Activated CD4-positive, CD25-positive, alpha-beta regulatory T cell (primary cell): ENCODE data around the gene ROBO2.

Experiments used
- DNase-seq, 4 experiments: peaks; one replicate each; lab custom pipeline; 2025; lab: John Stamatoyannopoulos, UW

ROBO2 gene

DNA sequence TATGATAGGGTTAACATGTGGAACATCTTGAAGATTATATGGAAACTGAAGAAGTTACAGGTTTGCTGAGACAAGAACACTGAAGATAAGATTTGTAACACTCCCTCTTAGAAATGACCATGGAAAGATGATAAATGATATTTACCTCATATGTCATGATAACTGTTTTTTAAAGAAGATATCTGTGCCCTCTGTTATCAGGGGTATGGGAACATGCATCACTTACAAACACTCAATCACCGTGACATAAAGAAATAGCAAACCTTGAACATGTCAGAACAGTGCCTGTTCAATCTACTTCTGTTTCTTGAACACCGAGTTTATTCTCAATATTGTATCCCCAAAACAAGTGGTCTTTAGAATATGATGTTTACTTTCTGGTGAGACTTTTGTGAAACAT is 149.4 kb downstream of the ROBO2 start:
- DNase-seq, result no peak

DNA sequence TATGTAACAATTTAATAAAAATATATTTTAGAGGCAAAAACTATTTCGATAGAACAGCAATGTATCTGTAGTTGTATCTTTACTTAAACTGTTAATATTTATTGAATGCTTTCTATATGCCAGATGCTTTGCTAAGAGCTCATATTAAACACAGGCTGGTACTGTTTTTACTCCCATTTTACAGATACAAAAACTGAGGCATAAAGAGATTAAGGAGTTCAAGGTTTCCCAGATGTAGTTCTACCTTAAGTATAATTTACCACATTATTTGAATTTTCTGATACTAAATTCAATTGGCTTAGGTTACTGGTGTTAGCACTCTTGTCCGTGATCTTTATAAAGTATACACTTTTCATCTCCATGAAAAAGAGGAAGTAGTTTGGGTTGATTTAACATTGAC is 149.8 kb downstream of the ROBO2 start:
- no peak for DNase-seq

DNA sequence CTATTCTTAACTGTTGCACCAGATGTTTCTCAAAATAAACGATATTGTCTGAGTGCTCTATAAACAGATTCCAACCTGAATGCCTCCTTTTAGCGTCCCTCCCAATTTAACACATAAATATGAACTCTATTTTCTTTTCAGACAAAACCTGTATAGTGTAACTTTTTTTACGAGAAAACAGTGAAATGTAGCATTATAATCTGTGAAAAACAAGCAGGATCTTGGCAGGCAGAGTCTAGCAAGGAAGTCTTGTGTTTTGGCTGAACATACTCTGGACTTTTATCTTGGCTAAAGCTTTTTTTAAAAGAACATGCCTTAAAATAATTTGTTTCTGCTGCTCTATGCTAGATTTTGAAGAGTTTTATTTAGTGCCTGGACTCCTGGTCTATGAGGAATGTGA is 150.5 kb downstream of the ROBO2 start:
- DNase-seq, result no peak

DNA sequence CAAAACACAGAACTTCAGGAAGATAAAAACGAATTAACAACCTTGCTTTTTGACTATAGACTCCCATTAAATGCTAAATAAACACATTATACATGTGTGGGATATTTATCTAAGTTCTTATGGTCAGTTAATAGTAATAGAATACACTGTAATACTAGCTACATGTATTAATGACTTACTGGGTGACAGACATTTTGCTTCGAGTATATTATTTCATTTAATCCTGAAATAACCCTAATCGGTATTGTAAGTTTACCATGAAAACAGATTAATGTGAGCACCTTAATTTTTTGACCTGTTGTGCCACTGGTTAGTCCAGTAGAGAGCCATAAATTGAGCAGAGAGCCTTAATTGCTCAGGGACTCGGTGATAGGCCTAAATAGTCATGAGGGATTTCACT is 151.1 kb downstream of the ROBO2 start:
- no peak for DNase-seq

- no peak for DNase-seq
Observed at GRCh38 chr3:77191640-77192039, 151.7 kb downstream of the ROBO2 start.

GRCh38 chr3:77195766-77196545 is 156.1 kb downstream of the ROBO2 start:
- DNase-seq, result no peak

DNA sequence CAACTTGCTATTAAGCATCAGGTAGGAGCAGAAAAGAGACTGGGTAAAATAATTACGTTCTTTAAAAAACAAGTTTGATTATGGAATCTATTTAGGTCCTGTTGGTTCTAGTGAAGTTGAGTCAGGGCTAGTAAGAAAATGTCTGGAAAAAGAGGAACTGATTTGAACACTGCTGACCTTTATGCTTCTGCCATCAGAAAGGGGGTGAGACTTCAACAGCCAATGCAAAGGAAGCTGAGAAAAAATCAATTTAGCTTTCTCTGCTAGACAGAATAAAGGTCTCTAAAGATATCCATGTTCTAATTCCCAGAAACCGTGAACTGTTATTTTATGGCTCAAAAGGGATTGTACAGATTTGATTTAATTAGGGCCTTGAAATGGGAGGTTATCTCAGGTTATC is 157.5 kb downstream of the ROBO2 start:
- no peak for DNase-seq

GRCh38 chr3:77203851-77204250 is 164.0 kb downstream of the ROBO2 start:
- DNase-seq, result no peak

DNA sequence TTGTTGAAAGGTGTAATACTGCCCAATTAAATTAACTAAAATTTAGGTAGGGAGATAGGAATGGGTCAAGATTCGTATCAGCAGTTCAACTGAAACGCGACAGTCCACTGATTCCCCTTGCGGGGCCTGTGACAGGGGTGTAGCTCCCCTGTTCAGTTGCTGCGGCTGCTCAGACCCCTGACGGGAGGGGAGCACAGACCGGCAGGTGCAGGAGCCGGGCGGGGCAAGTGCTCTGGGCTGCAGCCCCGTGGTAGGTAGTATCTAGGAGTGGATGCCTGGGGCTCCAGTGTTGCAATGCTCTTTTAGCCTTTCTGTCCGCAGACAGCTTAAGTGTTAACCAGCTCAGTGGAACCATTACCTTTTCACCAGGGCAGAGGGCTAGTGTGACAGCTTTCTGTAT is 164.9 kb downstream of the ROBO2 start:
- DNase-seq, result no peak

DNA sequence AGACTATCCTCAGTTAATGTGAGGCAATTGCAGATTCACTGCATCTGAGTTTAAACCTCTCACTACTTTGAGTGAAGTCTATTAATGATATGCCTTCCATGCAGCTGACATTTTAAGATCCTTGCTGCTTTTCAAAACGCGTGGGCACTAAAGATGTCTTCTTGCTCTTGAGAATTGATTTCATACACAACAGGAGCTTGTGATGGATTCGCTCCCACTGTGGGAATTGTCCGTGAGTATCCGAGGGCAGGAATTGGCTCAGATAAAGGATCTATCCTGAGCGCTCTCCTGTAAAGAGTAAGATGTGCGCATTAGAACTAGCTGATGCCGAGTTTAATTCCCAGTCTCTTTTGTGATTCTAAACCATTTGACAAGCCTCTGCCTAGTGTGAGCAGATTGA is 167.9 kb downstream of the ROBO2 start:
- DNase-seq, result no peak

GRCh38 chr3:77222701-77223100 is 182.8 kb downstream of the ROBO2 start:
- DNase-seq, result no peak

DNA sequence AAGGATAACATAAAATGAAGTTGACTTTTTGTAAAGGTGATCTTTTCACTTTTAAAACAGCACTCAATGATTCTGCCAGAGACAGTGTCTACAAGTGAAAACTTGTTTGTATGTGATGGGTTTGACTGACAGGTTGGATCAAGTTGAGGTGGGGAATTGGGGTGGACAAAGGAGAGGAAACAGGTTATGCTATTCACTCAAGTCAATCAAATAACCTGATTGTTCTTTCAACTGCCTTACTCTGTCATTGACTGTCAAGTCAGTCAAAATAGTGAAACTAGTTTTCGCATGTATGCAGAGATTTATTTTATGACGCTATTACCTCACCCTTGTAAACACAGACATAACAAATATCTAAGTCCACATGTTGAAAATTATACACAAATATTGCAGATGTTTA is 187.7 kb downstream of the ROBO2 start:
- no peak for DNase-seq

DNA sequence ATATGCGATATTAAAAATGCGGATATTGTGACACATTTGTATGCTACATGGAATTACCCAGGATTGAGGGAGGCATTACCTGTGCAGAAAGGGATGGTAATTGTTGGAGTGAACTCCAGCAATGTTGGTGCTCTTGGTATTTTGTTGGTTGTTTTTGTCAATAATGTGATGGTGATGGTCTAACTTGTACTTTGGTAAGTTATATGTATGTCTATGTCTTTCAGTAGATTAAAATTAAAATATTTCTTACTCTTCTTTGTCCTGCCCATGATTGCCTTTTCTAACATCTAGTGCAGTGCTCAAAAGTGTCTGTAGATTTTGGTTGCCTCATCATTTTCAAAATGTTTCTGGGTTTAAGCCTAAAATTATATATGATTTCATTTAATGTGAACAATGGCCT is 192.7 kb downstream of the ROBO2 start:
- no peak for DNase-seq

GRCh38 chr3:77234004-77234403 is 194.1 kb downstream of the ROBO2 start:
- no peak for DNase-seq

GRCh38 chr3:77236118-77236517 is 196.2 kb downstream of the ROBO2 start:
- no peak for DNase-seq

- no peak for DNase-seq
Observed at GRCh38 chr3:77240072-77240650, 200.3 kb downstream of the ROBO2 start.

- no peak for DNase-seq
Observed at GRCh38 chr3:77242371-77242770, 202.5 kb downstream of the ROBO2 start.

DNA sequence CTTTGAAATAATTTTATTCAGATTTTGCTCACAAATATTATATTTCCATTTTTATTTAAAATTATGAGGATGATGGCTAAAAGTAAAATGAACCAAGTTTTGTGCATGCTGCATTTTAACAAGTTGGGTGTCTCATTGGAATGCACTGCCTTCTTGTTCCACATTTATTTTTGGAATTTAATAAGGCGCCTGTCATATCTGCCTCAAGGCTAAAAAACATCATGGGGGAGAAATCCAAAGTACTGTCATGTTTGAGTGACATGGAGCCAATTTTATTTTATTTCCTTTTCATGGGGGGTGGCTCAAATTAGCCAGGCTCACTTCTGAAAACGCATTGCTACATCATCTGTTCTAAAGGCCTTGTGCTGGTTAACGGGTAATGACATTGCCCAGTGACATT is 205.1 kb downstream of the ROBO2 start:
- no peak for DNase-seq

DNA sequence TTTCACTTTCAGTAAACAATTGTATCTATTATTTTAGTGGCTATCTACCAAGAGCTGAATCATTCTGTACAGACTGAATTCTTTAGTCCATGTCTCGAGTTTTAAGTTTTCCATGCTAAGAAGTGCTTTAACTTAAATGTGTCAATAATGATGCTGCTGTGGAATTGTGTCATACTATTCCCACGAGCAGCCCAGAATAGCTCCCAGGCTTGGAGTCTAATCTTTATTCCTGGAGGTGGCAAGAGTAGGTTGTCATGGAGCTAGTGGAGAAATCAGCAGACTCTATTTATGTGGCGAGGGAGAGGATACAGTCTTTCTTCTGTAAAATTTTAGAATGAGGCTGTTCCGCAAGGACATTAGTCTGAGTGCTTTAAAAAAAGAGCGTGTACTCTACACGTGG is 207.2 kb downstream of the ROBO2 start:
- DNase-seq, result no peak

- no peak for DNase-seq
Observed at GRCh38 chr3:77247817-77248216, 207.9 kb downstream of the ROBO2 start.

DNA sequence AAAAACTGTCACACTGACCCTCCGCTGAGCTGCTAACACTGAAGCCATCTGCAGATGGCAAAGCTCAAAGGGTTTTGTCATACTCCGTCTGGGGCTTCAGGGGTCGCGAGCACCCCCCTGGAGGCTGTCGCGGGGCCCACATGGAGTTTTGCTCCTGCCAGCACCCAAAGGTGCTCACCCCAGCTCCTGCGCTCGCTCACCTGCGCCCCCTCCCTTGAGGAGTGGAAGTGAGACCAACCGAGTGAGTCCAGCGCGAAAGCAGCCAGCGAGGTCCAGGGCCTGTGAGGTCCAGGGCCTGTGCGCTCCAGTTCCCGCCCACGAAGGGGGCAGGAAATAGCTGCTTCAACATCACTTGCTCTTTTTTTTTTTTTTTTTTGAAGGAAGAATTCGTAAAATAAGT is 208.5 kb downstream of the ROBO2 start:
- DNase-seq, result peak in 1 of 4 experiments; percentile 0

- no peak for DNase-seq
Observed at GRCh38 chr3:77251136-77251535, 211.2 kb downstream of the ROBO2 start.

- DNase-seq, result no peak
Observed at GRCh38 chr3:77254967-77255831, 215.3 kb downstream of the ROBO2 start.
